NCI-H69 (cell line): Measurements from ENCODE around the gene PRDM8.

Source experiments
- DNase-seq: peaks from one replicate; lab custom pipeline; 2025; lab: John Stamatoyannopoulos, UW

PRDM8 gene

DNA sequence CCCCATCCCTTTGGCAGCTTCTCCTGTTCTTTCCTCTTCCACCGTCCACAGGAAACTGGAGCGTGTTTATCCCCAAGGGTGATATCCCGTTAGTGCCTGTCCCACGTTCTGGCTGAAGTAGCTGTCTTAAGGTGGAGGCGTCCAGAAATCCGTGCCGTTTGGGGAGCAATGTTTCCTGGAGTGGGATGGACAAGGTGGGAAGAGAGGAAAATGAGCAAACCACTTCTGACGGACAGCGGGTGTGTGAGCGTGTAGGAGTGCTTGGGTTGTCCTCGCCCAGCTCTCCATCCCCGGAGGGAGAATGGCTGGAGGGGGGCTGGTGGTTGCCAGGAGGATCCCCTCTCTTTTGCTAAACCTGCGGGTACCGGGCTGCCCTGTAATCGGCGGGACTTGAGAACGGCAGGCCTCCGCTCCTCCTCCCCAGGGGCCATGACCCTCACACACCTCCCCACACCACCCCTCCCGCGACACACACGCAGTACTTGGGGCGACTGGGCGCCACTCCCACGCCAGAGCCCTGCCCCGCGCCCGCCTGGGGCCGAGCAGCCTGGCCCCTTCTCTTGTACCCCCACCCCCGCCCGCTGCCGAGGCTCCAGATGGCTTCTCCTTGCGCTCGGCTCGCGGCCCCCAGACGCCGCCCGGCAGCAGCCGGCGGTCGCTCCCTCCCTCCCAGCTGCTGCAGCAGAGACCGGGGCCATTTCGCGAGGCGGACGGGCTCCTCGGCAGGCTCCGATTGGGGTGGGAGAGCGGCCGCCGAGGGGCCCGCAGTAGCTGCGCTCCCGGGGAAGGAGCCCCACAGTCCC lies 13.9 kb upstream of the PRDM8 start:
- DNase-seq = peak; percentile 84

DNA sequence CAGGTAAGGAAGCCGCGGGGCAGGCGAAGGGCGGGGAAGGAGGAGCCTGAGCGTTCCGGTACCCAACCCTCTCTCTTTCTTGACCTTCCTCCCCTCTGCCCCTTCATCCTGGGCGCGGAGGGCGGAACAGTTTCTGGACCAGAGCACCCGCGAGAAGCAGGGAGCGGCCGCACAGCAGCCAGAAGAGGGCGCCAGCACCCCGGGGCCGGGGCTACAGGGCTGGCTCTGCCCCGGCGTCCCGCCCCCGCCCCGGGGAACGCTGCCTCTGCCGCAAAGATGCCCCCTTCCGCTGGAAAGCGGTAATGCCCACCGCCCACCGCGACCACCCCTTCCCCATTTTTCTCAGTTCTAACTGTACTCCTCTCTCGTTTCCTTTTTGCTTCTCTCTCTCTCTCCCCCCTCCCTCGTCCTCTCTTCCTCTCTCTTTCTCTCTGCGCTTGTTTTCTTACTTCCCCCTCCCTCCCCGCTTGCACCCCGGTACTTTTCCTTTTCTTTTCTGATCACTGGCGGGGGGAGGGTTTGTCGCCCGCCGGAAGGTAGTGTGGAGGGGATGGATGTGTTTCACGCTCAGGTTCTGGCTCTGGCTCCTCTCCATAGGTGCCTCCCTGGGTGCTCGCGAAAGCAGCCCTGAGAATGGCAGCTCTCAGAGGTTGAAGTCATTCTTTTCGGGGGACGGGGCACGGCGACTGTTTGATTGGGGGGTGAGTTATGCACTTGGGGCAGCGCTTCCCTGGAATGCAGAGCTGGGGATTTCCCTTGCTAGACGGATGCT lies 13.1 kb upstream of the PRDM8 start:
- DNase-seq = peak; percentile 88

DNA sequence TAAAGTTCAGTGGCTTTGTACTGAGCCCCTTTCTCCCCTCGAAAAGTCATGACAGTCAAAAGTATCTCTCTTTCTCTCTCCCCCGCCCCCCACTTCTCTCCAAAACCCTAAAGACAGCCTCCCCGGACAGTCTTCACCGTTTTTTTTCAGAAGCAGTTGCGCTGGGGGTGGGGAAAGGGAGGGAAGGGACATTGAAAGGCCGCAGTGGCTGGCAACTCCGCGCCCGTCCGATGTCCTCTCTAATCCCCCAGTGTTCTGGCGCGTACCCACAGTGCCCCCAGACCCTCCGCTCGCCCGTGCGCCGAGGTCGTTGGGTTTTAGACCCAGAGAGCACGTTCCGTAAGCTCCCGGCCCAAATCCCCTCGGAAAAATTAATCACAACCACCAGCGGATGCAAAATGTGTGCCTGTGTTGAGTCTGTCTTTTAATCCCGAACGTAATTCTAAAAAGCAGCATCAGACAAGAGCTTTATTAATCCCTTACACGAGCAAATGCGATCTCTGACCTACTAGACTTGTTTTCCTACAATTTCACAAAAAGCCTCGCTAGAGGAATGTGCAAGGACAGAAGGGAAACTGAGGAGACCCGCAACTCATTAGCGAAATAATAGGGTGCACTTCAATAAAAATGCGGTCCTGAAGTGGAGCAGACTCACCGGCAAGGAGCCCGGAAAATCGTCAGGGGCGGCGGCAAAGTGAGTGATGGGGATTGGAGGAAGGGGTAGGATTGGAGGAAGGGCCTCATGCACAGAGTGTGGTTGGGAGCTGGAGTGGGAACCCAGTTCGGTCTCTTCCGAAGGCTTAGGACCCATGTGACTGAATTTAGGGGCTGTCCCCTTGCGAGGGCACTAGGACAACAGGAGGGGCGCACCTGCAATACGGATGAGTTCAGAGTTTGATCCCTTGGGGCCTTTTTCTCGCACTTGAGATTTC lies 12.2 kb upstream of the PRDM8 start:
- DNase-seq = peak; percentile 61

- DNase-seq = peak; percentile 30
These were observed 11.3 kb upstream of the PRDM8 start for GRCh38 chr4:80185787-80186548.

DNA sequence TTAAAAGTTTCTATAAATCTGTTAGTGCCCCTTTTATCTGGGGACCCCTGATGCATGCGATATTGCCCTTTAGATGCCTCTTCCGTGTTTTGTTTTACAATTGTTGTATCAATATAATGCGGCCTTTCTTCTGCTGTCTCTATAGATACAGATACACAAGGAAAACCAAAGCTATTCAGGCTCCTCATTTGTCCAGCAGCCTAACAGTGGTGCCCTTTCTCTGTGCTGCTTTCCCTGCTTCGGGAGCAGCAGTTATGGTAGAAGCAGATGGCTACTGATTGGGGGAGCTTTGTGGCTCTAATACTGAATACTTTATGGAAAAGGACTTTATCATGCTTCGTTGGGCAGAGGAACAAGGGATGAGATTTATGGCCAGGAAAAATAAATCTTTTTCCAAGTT lies 10.6 kb upstream of the PRDM8 start:
- peak; percentile 23 for DNase-seq

DNA sequence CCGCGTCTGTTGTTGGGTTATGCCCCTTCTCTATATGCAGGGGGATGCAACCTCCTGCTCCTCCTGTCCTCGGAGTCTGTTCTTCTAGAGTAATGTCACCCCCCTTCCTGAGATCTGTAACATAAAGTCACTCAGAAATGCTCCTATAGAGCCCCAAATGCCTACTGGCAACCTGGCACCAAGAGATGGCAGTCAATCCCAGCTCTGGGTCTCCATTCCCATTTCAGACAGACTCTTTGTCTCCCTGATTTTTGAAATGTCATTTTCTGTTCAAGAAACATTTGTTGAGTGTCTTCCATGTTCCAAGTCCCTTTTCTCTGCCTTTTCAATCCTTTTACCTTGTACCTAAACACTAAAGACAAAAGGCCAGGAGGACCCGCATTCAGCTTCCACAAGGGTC lies 9.6 kb upstream of the PRDM8 start:
- DNase-seq = no peak

DNA sequence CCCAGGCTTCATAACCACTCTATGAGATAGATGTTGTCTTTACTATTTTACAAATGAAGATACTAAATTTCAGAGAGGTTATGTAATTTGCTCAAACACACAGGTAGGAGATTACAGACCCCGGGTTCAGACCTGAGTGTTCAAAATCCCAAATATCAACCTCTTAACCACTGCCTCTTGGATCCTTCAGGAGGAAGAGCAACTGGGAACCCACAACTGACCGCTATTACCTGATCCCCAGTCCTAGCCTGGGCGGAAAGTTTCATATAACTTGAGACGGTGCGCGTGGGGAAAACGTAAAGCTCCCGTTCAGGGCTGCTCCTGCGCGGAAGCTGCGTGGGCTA lies 8.9 kb upstream of the PRDM8 start:
- no peak for DNase-seq

GRCh38 chr4:80188801-80189458 lies 8.4 kb upstream of the PRDM8 start:
- DNase-seq = no peak

DNA sequence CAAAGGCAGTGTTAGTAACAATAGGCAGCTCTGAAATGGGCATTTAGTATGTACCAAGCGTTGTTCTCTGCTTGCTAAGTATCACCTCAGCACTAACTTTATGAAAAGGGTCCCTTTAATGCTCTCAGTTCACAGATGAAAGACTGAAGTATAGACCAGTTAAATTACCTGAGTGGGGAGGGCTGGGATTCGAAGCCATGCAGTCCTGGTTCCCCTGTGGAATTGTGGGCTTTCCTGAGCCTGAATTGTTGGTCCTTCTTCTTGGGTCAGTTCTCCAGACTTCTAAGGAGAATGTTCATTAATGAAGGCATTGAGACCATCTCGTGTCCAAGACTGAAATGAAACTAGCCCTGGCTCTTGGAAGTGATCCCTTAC lies 7.7 kb upstream of the PRDM8 start:
- DNase-seq = no peak

- no peak for DNase-seq
These were observed 7.2 kb upstream of the PRDM8 start for GRCh38 chr4:80189956-80190677.

GRCh38 chr4:80192252-80192866 lies 4.9 kb upstream of the PRDM8 start:
- no peak for DNase-seq

- DNase-seq = no peak
These were observed 4.4 kb upstream of the PRDM8 start for GRCh38 chr4:80192937-80193336.

GRCh38 chr4:80195441-80196140 lies 1.7 kb upstream of the PRDM8 start:
- peak; percentile 8 for DNase-seq

GRCh38 chr4:80196259-80196921 lies 913 bp upstream of the PRDM8 start:
- peak; percentile 81 for DNase-seq

DNA sequence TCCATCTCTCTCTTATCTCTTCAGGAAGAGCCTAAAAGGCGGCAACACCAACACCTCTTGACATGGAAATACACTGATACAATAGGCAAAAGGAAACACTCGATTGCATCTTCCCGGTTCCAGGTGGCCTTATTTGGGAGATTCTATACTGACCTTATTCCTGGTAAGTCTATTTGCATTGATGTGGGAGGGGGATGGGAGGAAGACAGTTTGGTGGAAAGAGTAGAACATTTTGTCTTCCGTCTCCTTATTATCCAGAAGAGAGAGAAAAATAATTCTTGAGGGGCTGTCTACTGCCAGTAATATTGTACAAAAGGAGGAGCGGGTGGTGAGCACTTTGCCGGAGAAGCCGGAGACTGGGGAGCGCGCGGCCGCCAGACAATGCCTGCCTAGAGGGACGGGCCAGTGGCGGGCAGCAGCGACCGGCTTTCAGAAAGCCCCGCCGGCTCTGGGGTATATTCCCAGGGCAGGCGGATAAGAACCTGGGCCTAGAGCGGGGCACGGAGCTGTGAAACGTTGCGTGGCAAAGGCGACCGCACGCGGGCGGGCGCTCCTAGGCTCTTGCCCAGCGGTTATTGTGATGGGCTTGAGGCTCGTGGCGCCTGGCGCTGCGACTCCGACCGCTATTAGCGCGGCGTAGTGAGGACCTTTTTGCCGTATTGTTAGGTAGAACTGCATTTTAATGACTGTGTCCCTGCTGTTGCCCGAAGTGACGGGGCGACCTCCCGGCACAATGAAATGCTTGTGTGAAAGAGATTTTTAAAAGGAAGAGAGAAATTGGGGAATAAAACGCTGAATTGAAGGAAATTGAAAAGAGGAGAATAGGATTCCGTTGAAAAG lies 518 bp downstream of the PRDM8 start:
- peak; percentile 76 for DNase-seq

DNA sequence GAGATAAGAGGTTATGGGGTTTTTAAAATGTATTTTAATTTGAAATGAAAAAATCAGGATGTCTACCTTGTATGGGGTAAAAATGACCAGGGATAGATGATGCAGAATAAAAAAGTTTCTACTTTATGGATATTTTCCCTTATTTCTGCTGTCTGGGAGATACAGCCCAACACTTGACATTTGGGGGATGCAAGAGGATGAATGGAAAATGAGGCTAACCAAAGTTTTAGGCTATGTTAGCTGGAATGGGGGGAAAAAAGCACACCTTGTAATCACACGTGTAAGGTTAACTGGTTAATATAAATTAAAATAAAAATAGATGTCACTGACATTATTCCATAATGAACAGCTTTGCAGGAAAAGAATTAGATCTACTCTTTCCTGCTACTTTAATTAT lies 1.1 kb downstream of the PRDM8 start:
- no peak for DNase-seq

DNA sequence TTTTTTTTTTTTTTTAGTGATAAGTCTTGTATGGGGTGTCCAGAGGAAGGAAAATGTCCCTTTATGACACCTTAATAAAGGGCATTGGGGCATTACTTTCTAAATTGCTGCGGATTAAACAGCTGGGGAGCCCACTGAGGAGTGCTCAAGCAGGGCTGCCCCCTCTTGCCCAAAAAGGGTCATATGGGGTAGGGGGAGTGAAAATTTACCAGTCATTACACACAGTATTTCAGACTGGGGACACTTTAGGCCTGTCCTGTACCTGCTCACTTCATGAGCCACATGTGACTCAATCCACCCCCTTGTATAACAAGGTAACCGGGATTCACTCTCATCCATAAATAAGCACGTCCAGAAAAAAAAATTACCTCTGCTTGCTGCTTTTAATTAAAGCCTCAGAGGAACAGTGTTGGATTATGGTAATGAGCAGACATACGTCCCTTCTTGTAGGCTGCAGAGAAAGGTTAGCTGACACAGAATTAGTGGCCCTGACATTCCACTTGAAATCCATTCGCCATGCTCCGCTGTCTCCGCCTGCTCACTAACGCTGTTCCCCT lies 1.8 kb downstream of the PRDM8 start:
- DNase-seq = peak; percentile 37

DNA sequence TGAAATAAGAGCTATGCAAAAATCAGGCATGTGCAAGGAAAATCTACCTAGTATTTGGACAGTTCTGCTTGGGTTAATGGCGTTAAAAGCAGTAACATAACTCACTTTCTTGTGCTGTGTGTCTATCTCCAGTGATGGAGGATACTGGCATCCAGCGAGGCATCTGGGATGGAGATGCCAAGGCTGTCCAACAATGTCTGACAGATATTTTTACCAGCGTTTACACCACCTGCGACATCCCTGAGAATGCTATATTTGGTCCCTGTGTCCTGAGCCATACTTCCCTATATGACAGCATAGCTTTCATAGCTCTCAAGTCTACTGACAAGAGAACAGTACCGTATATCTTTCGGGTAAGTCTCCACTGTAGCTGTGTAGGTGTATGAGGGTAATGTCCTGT lies 2.6 kb downstream of the PRDM8 start:
- DNase-seq = no peak
